Psoas muscle (tissue), 8 donors: ENCODE measurements around the gene ABCA13. TPM values are rescaled to one million over a fixed set of nuclear protein-coding genes. Genes with fewer than 3 reads are reported as not detected.

ENCODE experiments used
- ATAC-seq, 4 donors: fragments of 200-7000 bp; cut with Tn5 transposase; one replicate each; pipeline ENCODE4 v1.9.1; 2020; ENCODE audit warnings: moderate library complexity in 3 of 4, mild to moderate bottlenecking in 2 of 4
- DNase-seq, 2 donors: peaks; one replicate each; pipeline ENCODE4 v3.0.0-alpha.2; 2020
- H3K27ac ChIP-seq: fragments of 200-600 bp; one replicate; pipeline ENCODE4 v1.8.0; 2022
- H3K27me3 ChIP-seq, 3 donors: fragments of 200-600 bp in 1 of 3; one replicate each; pipeline versions ENCODE4 v1.6.1 to v1.8.0; 2013 to 2022; ENCODE audit warnings: low read length in 2 of 3, mild to moderate bottlenecking in 2 of 3, moderate library complexity in 1 of 3; ENCODE audit not compliant: insufficient read depth in 3 of 3
- H3K36me3 ChIP-seq, 2 donors: fragments of 200-600 bp in 1 of 2; one replicate each; pipeline versions ENCODE4 v1.6.1 to v1.8.0; 2013 to 2022; ENCODE audit warnings: low read depth in 1 of 2, mild to moderate bottlenecking in 1 of 2, moderate library complexity in 1 of 2; ENCODE audit not compliant: insufficient read depth in 1 of 2
- H3K4me1 ChIP-seq: fragments of 200-600 bp; one replicate; pipeline ENCODE4 v1.8.0; 2022
- H3K4me3 ChIP-seq: fragments of 200-600 bp; one replicate; pipeline ENCODE4 v1.8.0; 2022; ENCODE audit warnings: mild to moderate bottlenecking
- H3K9me3 ChIP-seq: fragments of 200-600 bp; one replicate; pipeline ENCODE4 v1.8.0; 2022
- WGBS, 3 donors: extraction: QIAGEN DNeasy Blood & Tissue Kit; methylation state at CpG; one replicate each; pipeline versions ENCODE4 v1.1.6 to v1.1.7; 2013; 5-methylcytosine and 5-hydroxymethylcytosine counted together
- intact Hi-C, 2 donors: fragments of 100-400 bp; cut with DNase I; formaldehyde crosslinking; loops; one replicate each; pipeline versions ENCODE4 v1.11.0 to v1.14.2; 2022
- polyA plus RNA-seq, 3 donors: library from polyadenylated mRNA; stranded (reverse); fragments of 200-250 nt; gene quantifications; one replicate each; pipeline ENCODE4 v1.2.3, GENCODE V29; 2013
- total RNA-seq, 4 donors: library from RNA; stranded (reverse); fragmentation: NEBNext Ultra II Directional in 2 of 4; extraction: Animal tissue kit (Norgen Biotek cat#: 25700) in 2 of 4; gene quantifications; one replicate each; pipeline versions ENCODE4 v1.2.1 to v1.2.4, GENCODE V29; 2021 to 2023
- TF ChIP-seq, protein P1 (sequence below): fragments of 200-600 bp; IDR thresholded peaks from one replicate; pipeline ENCODE4 v1.8.0; 2022; ENCODE audit warnings: antibody characterized with exemption
- donor health status: healthy with polysubstance abuse.
- donor health status: DM: no; HTN: no; CAD: no; lungs with moderate emphysema.
- donor health status: Bipolar disorder and iron deficiency.
- donor health status: healthy.
- donor health status: DM: yes; HTN: yes; CAD: no.
- donor health status: DM: no; HTN: no; CAD: no.
- donor health status: DM: no; HTN: no; CAD: no.
- donor health status: DM: yes; HTN: yes; CAD: no.

Gene ABCA13
- total and polyA plus RNA-seq, 7 donors: 0.06 to 0.12 (median 0.10) TPM; not detected in 4

- no peak overlapping the region for H3K27ac ChIP-seq
- ATAC-seq: no peak
- WGBS, 3 donors: 44 to 51% (median 47%) methylated on average over 3 of the region's 3 CpGs
- no peak overlapping the region for H3K4me3 ChIP-seq
- H3K27me3 ChIP-seq: no peaks in the 10 kb centered on the region
- no peaks in the 10 kb centered on the region for H3K36me3 ChIP-seq
- H3K4me1 ChIP-seq: no peaks in the 10 kb centered on the region
- H3K9me3 ChIP-seq: no peaks in the 10 kb centered on the region
- DNase-seq: no peak
- intact Hi-C loops: no loop called here
- TF ChIP-seq, protein P1, sequence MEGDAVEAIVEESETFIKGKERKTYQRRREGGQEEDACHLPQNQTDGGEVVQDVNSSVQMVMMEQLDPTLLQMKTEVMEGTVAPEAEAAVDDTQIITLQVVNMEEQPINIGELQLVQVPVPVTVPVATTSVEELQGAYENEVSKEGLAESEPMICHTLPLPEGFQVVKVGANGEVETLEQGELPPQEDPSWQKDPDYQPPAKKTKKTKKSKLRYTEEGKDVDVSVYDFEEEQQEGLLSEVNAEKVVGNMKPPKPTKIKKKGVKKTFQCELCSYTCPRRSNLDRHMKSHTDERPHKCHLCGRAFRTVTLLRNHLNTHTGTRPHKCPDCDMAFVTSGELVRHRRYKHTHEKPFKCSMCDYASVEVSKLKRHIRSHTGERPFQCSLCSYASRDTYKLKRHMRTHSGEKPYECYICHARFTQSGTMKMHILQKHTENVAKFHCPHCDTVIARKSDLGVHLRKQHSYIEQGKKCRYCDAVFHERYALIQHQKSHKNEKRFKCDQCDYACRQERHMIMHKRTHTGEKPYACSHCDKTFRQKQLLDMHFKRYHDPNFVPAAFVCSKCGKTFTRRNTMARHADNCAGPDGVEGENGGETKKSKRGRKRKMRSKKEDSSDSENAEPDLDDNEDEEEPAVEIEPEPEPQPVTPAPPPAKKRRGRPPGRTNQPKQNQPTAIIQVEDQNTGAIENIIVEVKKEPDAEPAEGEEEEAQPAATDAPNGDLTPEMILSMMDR: no peak
Observed at GRCh38 chr7:48525736-48526732, 354.8 kb downstream of the ABCA13 start.

GRCh38 chr7:48528646-48529045 is 357.4 kb downstream of the ABCA13 start:
- DNase-seq (no peak), ATAC-seq (no peak)
- no peaks in the 10 kb centered on the region for H3K4me1 ChIP-seq
- WGBS, 3 donors: 29 to 67% (median 31%) methylated on average over 1 of the region's 1 CpG
- no peaks in the 10 kb centered on the region for H3K27me3 ChIP-seq
- TF ChIP-seq, protein P1: no peak
- H3K36me3 ChIP-seq: no peaks in the 10 kb centered on the region
- no peak overlapping the region for H3K27ac ChIP-seq
- intact Hi-C loops: no loop called here
- no peaks in the 10 kb centered on the region for H3K9me3 ChIP-seq
- H3K4me3 ChIP-seq: no peak overlapping the region

GRCh38 chr7:48537561-48537960 is 366.3 kb downstream of the ABCA13 start:
- H3K27ac ChIP-seq: no peak overlapping the region
- no peaks in the 10 kb centered on the region for H3K27me3 ChIP-seq
- ATAC-seq (no peak), DNase-seq (no peak)
- H3K4me1 ChIP-seq: no peaks in the 10 kb centered on the region
- 90% methylated on average over 2 of the region's 2 CpGs for WGBS, 3 donors
- no peaks in the 10 kb centered on the region for H3K36me3 ChIP-seq
- H3K9me3 ChIP-seq: no peaks in the 10 kb centered on the region
- TF ChIP-seq, protein P1: no peak
- H3K4me3 ChIP-seq: no peak overlapping the region
- intact Hi-C loops: no loop called here

DNA sequence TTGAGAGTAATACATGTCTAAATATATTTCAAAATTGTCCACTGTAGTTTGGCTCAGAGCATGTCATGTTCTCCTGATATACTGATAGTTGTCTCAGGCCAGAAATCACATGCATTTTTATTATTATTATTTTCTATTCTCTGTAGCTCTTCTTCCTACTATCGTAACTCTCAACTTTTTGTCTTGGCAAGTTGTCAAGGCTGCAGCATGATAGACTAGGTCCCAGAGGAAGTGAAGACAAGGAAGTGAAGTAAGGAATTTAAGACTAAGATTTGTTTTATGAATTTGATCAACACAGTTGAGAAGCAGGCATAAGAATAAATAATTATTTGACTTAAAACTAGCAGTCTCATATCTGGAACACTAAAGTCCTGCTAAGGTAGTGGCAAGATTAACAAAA is 369.5 kb downstream of the ABCA13 start:
- TF ChIP-seq, protein P1: no peak
- H3K4me3 ChIP-seq: no peak overlapping the region
- intact Hi-C loops: no loop called here
- no peaks in the 10 kb centered on the region for H3K36me3 ChIP-seq
- no peak for DNase-seq
- no peaks in the 10 kb centered on the region for H3K4me1 ChIP-seq
- no peak overlapping the region for H3K27ac ChIP-seq
- WGBS, 3 donors: 34 to 53% (median 39%) methylated on average over 1 of the region's 1 CpG
- H3K27me3 ChIP-seq: no peaks in the 10 kb centered on the region
- ATAC-seq: no peak
- H3K9me3 ChIP-seq: no peaks in the 10 kb centered on the region
